Placental epithelial cell (primary cell): ENCODE data around the gene C21orf91. TPM values are rescaled to one million over a fixed set of nuclear protein-coding genes. Genes with fewer than 3 reads are reported as not detected.

Source experiments
- total RNA-seq: library from RNA; depleted of rRNA; stranded (reverse); fragments of >200 nt; gene quantifications from 2 replicates; pipeline ENCODE4 v1.2.3, GENCODE V29; 2012

The C21orf91 gene
- 14.7 and 18.5 TPM in 2 replicates for total RNA-seq

GRCh38 chr21:17819114-17819876, at the start of gene C21orf91:
C21orf91 (minus strand) TSS chr21:17819356; CDS start chr21:17818318, 1,038 bp downstream.

Other genes with a start within 250 kb of the C21orf91 start
- gene BTG3, start 206.5 kb downstream of the C21orf91 start, total RNA-seq: 27.3 and 43.2 TPM in 2 replicates